Neural cell (in vitro differentiated cells): ENCODE results near the gene PCDHGC5.

Experiments
- EP300 ChIP-seq: fragments of 450-650 bp; conservative IDR thresholded peaks from 2 replicates; pipeline ENCODE4 v1.6.1; 2014; ENCODE audit warnings: antibody characterized with exemption, mild to moderate bottlenecking, moderate library complexity; ENCODE audit not compliant: poor library complexity, severe bottlenecking
- EZH2 ChIP-seq: fragments of 200-600, 300-800 bp; shearing (Covaris generic), sonication (generic); IDR thresholded peaks from 2 replicates; pipeline ENCODE4 v1.6.1; 2014; ENCODE audit warnings: antibody characterized with exemption, low read length, borderline replicate concordance, mild to moderate bottlenecking; ENCODE audit not compliant: insufficient read depth, poor library complexity, severe bottlenecking
- MXI1 ChIP-seq: fragments of 450-650 bp; conservative IDR thresholded peaks from 2 replicates; pipeline ENCODE4 v1.6.1; 2014; ENCODE audit warnings: antibody characterized with exemption, mild to moderate bottlenecking; ENCODE audit not compliant: poor library complexity, severe bottlenecking
- POLR2AphosphoS5 ChIP-seq: IDR thresholded peaks from 2 replicates; pipeline ENCODE4 v1.6.1; 2012
- RAD21 ChIP-seq: fragments of 450-650 bp; conservative IDR thresholded peaks from 2 replicates; pipeline ENCODE4 v1.6.1; 2014; ENCODE audit warnings: antibody characterized with exemption, mild to moderate bottlenecking, moderate library complexity
- TF ChIP-seq, protein P1 (sequence below): fragments of 450-650 bp; IDR thresholded peaks from 2 replicates; pipeline ENCODE4 v1.5.1; 2014; ENCODE audit warnings: antibody characterized with exemption, mild to moderate bottlenecking, moderate library complexity; ENCODE audit not compliant: poor library complexity, severe bottlenecking
- TF ChIP-seq, protein P2 (sequence below): IDR thresholded peaks from 2 replicates; pipeline ENCODE4 v1.6.1; 2012; ENCODE audit warnings: borderline replicate concordance

DNA sequence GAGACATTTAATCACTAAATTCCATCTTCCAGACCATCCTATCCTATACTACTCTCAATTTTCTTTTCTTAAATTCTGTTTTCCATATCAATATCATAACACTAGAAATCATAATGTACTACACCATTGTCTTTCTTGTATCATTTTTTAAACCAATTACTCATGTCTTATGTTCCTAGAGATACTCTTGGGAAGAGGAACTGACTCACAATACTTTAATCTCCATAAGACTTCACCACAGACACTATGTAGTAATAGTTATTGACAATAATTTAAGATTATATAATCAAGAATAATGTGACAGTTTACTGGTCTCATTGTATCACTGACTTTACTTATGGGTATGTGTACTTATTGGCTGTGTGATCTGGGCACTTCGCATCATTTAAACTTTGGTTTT lies 43.8 kb downstream of the PCDHGC5 start:
- no peak for TF ChIP-seq EZH2
- TF ChIP-seq, protein P1, sequence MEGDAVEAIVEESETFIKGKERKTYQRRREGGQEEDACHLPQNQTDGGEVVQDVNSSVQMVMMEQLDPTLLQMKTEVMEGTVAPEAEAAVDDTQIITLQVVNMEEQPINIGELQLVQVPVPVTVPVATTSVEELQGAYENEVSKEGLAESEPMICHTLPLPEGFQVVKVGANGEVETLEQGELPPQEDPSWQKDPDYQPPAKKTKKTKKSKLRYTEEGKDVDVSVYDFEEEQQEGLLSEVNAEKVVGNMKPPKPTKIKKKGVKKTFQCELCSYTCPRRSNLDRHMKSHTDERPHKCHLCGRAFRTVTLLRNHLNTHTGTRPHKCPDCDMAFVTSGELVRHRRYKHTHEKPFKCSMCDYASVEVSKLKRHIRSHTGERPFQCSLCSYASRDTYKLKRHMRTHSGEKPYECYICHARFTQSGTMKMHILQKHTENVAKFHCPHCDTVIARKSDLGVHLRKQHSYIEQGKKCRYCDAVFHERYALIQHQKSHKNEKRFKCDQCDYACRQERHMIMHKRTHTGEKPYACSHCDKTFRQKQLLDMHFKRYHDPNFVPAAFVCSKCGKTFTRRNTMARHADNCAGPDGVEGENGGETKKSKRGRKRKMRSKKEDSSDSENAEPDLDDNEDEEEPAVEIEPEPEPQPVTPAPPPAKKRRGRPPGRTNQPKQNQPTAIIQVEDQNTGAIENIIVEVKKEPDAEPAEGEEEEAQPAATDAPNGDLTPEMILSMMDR = no peak
- TF ChIP-seq, protein P2, sequence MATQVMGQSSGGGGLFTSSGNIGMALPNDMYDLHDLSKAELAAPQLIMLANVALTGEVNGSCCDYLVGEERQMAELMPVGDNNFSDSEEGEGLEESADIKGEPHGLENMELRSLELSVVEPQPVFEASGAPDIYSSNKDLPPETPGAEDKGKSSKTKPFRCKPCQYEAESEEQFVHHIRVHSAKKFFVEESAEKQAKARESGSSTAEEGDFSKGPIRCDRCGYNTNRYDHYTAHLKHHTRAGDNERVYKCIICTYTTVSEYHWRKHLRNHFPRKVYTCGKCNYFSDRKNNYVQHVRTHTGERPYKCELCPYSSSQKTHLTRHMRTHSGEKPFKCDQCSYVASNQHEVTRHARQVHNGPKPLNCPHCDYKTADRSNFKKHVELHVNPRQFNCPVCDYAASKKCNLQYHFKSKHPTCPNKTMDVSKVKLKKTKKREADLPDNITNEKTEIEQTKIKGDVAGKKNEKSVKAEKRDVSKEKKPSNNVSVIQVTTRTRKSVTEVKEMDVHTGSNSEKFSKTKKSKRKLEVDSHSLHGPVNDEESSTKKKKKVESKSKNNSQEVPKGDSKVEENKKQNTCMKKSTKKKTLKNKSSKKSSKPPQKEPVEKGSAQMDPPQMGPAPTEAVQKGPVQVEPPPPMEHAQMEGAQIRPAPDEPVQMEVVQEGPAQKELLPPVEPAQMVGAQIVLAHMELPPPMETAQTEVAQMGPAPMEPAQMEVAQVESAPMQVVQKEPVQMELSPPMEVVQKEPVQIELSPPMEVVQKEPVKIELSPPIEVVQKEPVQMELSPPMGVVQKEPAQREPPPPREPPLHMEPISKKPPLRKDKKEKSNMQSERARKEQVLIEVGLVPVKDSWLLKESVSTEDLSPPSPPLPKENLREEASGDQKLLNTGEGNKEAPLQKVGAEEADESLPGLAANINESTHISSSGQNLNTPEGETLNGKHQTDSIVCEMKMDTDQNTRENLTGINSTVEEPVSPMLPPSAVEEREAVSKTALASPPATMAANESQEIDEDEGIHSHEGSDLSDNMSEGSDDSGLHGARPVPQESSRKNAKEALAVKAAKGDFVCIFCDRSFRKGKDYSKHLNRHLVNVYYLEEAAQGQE = no peak
- TF ChIP-seq POLR2AphosphoS5 = no peak
- no peak for TF ChIP-seq MXI1
- TF ChIP-seq RAD21 = no peak
- TF ChIP-seq EP300 = no peak
